Activated naive CD4-positive, alpha-beta T cell treated with anti-CD3 and anti-CD28 coated beads, Interleukin-2, amount 50 U/mL, for 72 hours (primary cell): Measurements from ENCODE around the gene CCSER1. TPM values are rescaled to one million over a fixed set of nuclear protein-coding genes. Genes with fewer than 3 reads are reported as not detected.
"Not testable (repeated sequence)": the region's sequence is repeated elsewhere in the genome, so short reads cannot be mapped to it uniquely, and the experiment has no call there.

ENCODE experiments used
- ATAC-seq, 2 donors: fragments of 150-1000 bp; cut with Tn5 transposase; 2 replicates each; pipeline ENCODE4 v1.10.0; 2021; ENCODE audit warnings: mild to moderate bottlenecking in 2 of 2, moderate library complexity in 2 of 2
- DNase-seq, 2 donors: peaks; one replicate each; pipeline ENCODE4 v3.0.0; 2021 to 2022; ENCODE audit warnings: low spot score in 2 of 2
- H3K27ac Mint-ChIP-seq, 2 donors: one replicate each; pipeline ENCODE4 v1.8.0; 2022; ENCODE audit warnings: mild to moderate bottlenecking in 2 of 2, mixed read lengths in 2 of 2
- H3K36me3 Mint-ChIP-seq, 2 donors: one replicate each; pipeline ENCODE4 v1.8.0; 2022; ENCODE audit warnings: mixed read lengths in 2 of 2
- H3K9me3 Mint-ChIP-seq, 2 donors: one replicate each; pipeline ENCODE4 v1.8.0; 2022; ENCODE audit warnings: mixed read lengths in 2 of 2
- total RNA-seq, 2 donors: library from RNA; stranded (reverse); gene quantifications; one replicate each; pipeline ENCODE4 v1.2.3, GENCODE V29; 2022

Gene CCSER1
- total RNA-seq, 2 donors from 2014 or later: 0.23 TPM; not detected in 1

DNA sequence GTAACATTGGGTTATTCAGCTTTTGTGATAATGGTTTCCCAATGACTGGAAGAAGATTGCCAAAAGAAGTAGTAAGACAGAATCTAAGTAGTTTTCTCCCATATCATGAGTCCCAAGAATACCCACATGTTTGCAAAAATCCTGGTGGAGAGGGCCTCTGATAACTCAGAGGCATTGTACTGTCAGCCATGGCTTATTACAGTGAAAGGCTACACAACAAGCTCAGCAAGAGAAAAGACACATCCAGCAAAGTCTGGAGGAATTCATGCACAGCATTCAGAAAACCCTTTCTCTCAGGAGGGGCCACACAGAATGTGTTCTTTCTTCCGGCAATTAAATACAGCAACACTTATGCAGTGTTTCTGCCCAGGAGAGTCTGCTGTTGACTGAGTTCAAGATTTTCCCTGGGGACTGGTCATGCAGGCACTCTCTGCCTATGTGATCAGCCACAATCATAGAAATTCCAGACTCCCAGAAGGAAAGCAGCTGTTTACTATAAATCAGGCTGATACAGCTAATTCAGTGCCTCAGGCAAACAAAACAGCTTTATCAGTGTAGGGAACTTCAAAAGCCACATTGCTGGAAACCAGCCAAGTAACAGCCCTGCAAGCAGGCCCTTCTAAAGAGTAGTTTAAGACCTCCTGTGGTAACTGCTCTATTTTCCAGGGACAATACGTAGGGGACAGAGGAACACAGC, 937.1 kb downstream of the CCSER1 start:
- DNase-seq (no peak), ATAC-seq (no peak)
- Mint-ChIP-seq H3K9me3 (peaks cover 0 to 4% of the 10 kb centered on the region in 2 donors), H3K27ac (no peak overlapping the region), H3K36me3 (no peaks in the 10 kb centered on the region)

DNA sequence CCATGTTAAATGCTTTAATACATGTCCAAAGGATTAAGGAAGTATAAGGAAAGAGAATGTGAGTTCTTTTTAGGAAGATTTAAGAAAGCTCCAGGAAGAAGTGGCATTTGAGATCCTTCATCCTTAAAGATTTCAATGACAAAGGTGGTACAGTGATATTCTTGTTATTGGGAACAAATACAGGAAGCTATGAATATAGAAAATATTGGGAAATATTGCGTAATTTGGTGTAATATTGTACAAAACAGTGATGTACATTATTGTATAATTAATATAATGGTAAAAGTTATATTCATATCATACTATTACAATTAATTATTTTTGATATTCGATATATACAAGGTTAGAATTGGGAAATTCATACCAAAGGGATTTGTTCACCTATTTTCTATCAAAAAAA, 937.9 kb downstream of the CCSER1 start:
- Mint-ChIP-seq H3K36me3 (no peaks in the 10 kb centered on the region), H3K9me3 (peaks cover 0 to 4% of the 10 kb centered on the region in 2 donors), H3K27ac (no peak overlapping the region)
- DNase-seq (no peak), ATAC-seq (no peak)

DNA sequence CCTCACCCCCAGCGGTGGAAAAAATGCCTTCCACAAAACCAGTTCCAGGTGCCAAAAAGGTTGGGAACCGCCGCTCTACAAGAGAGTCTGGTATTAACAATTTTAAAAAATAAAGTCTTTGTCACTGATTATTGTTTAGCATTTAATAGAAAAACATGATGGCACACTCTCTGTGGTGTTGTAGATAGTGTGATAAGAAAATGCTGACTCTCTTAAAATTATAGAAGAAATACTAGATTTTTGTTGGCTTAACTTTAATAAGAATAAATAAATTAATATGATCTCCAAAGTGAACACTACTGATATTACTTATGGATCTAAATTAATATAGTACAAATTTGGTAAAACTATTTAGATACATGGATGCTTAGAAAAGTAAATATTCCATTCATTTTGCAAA, 943.5 kb downstream of the CCSER1 start:
- H3K27ac Mint-ChIP-seq: no peak overlapping the region
- DNase-seq (no peak), ATAC-seq (no peak)
- H3K9me3 Mint-ChIP-seq: no peaks in the 10 kb centered on the region
- H3K36me3 Mint-ChIP-seq: no peaks in the 10 kb centered on the region

DNA sequence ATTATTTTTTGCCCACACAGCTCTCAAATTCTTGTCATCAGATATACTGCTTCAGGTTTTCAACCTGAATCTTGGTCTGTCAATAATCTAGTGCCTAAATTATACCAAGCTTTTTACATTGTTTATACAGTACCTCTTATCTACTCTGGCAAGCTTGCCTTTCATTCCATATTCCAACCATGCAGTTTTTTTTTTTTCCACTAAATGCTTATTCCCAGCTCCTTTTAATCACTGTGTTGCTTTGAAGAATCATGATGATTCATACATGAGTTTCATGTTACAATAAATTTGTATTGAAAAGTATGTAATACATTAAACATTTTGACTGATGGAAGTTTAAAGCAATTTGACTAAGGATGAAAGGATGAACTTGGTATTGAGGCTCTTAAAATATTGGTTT, 949.0 kb downstream of the CCSER1 start:
- Mint-ChIP-seq H3K9me3 (peaks cover 13 to 18% of the 10 kb centered on the region in 2 donors), H3K36me3 (no peaks in the 10 kb centered on the region), H3K27ac (no peak overlapping the region)
- DNase-seq (no peak), ATAC-seq (no peak)

DNA sequence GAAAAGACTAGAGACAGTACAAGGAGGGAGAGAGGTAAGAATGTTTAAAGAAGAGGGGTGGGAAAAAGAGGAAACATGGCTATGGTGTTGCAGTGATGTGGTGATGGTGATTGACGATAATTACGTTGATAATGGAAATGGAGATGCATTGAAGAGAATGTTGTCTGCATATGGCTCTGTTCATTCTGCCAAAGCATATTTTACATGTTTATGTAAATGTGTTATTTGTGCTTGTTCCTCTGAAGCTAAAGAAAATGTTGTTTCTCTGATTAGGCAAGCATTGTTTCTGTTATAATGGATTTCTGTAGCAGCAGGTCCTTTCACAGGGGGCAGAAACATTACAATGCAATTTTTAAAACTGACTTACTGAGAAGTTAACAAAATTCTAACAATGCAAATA, 958.8 kb downstream of the CCSER1 start:
- peaks cover 4 to 7% of the 10 kb centered on the region in 2 donors for H3K9me3 Mint-ChIP-seq
- no peaks in the 10 kb centered on the region for H3K36me3 Mint-ChIP-seq
- DNase-seq: no peak
- no peak for ATAC-seq
- no peak overlapping the region for H3K27ac Mint-ChIP-seq

DNA sequence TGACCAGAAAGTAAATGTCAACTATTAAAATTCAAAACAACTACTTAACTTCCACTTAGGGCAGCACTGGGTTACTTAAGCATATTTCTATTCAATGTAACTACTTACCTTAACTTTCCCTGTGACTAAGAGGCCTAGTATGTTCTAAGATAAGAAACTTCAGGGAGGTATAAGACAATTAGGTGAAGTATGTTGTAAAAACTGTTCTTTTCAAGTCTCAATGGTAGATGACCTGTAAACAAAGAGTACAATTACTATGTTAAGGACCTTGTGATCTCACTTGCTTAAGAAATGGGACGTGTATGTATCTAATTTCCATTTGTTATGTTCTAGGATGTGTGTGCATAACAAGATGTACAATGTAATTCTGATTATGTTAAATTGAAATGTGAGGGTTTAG, 960.5 kb downstream of the CCSER1 start:
- peaks cover 0 to 10% of the 10 kb centered on the region in 2 donors for H3K9me3 Mint-ChIP-seq
- H3K27ac Mint-ChIP-seq: no peak overlapping the region
- ATAC-seq (no peak), DNase-seq (no peak)
- H3K36me3 Mint-ChIP-seq: no peaks in the 10 kb centered on the region

DNA sequence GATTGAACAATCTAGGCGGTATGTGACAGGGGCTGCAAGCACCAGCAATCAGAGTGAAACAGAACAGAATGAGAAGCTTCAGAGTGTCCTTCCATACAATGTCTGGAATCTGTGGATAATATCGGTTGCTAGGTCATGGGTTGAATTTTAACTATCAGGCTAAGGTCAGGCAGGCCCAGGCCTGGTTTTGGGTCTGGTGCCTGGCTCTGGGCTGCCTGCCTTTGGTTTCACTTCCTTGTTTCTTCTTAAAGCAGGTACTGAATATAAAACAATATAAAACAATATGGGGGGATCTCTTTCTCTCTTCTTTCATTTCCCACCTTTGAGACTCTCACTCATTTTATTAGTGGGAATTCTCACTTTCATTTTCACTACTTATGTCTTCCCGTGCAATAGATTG, 962.0 kb downstream of the CCSER1 start:
- DNase-seq (no peak), ATAC-seq (no peak)
- Mint-ChIP-seq H3K9me3 (peaks cover 0 to 10% of the 10 kb centered on the region in 2 donors), H3K36me3 (peaks cover 0 to 4% of the 10 kb centered on the region in 2 donors), H3K27ac (no peak overlapping the region)

DNA sequence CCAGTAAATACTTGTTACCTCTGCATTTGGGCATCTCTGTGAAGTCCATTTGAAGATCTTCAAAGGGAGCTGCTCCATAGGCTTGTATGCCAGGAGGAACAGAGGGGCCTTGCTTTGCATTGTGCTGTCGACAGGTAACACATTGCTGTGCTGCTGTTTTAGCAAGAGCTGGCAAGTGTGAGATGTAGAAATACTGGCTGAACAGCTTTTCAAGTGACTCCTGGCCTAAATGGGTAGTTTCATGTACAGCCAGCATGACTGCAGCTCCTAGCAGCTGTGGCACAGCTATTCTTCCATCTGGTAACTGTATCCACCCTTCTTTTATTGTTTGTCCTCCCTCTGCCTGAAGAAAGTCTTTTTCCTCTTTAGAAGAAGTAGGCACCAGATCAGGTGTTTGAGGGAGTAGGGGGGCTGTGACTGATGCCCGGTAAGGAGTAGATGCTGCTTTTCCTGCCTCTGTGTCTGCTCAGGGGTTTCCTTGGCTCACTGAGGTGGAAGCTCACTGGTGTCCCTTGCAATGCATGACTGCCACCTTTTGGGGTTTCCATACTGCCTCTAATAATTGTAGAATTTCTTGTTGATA, 965.3 kb downstream of the CCSER1 start:
- no peak for DNase-seq
- ATAC-seq: no peak
- no peak overlapping the region for H3K27ac Mint-ChIP-seq
- peaks cover 10 to 13% of the 10 kb centered on the region in 2 donors for H3K9me3 Mint-ChIP-seq
- peaks cover 0 to 11% of the 10 kb centered on the region in 2 donors for H3K36me3 Mint-ChIP-seq

DNA sequence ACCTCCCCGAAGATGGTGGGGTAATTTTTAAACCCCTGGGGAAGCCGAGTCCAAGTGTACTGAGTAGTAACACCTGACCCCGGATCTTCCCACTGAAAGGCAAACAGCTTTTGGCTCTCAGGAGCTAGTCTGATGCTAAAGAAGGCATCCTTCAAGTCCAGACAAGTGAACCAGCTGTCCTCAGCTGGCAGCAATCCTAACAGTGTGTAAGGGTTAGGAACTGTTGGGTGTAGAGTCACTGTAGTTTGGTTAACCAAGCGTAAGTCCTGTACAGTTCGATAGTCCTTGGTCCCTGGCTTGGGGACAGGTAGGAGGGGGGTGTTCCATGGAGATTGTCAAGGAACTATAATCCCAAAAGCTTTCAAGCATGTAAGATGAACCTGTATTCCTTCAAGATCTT, 967.0 kb downstream of the CCSER1 start:
- Mint-ChIP-seq H3K9me3 (peaks cover 10 to 13% of the 10 kb centered on the region in 2 donors), H3K36me3 (peaks cover 0 to 11% of the 10 kb centered on the region in 2 donors)
- H3K27ac Mint-ChIP-seq, ATAC-seq, DNase-seq: not testable (repeated sequence)

DNA sequence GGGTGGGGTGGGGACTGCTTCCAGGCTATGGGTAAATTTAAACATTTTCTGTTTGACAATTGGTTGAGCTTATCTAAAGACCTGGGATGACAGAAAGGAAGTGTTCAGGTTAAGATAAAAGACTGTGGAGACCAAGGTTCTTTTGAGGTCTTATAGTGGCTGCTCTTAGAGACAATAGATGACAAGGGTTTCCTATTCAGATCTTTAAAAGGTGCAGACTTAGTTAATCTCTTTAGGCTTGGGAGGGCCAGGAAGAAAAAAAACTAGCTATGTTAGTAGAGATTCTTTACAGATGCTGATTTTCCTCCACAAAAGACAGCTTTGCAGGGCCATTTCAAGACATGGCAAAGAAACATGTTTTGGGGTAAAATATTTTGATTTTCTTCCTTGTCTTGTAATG, 972.5 kb downstream of the CCSER1 start:
- DNase-seq (no peak), ATAC-seq (no peak)
- no peak overlapping the region for H3K27ac Mint-ChIP-seq
- H3K36me3 Mint-ChIP-seq: peaks cover 5 to 14% of the 10 kb centered on the region in 2 donors
- peaks cover 21 to 28% of the 10 kb centered on the region in 2 donors for H3K9me3 Mint-ChIP-seq

DNA sequence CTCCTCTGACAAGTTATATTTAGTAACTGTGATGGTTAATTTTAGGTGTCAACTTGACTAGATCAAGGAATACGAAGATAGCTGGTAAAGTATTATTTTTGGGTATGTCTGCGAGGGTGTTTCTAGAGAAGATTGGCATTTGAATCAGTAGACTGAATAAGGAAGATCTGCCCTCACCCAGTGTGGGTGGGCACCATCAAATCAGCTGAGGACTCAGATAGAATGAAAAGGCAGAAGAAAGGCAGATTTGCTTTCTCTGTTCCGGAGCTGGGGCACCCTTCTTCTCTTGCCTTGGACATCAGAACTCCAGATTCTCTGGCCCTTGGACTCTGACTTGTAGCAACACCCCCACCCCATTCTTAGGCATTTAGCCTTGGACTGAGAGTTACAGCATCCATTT, 981.6 kb downstream of the CCSER1 start:
- Mint-ChIP-seq H3K36me3 (peaks cover 5 to 7% of the 10 kb centered on the region in 2 donors), H3K27ac (no peak overlapping the region), H3K9me3 (peaks cover 12 to 20% of the 10 kb centered on the region in 2 donors)
- DNase-seq (no peak), ATAC-seq (no peak)

DNA sequence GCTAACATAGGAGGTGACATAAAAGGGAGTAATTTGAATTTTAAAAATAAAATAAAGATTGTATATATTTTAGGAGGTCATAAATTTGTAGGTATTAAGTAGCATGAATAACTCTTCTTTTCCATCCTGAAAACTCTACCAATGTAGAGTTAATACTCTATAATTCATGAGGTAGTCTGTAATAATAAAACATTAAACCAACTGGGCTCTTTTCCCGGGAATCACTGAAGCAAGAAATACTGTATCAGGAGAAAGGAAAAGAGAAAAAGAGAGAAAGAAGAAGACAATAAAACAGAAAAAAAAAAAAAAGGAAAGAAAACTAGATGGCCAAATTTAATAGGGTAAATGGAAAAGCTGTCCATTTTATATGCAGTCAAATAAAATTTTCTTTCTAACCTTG, 984.4 kb downstream of the CCSER1 start:
- no peaks in the 10 kb centered on the region for H3K36me3 Mint-ChIP-seq
- no peak overlapping the region for H3K27ac Mint-ChIP-seq
- DNase-seq (no peak), ATAC-seq (no peak)
- H3K9me3 Mint-ChIP-seq: peaks cover 4 to 11% of the 10 kb centered on the region in 2 donors

DNA sequence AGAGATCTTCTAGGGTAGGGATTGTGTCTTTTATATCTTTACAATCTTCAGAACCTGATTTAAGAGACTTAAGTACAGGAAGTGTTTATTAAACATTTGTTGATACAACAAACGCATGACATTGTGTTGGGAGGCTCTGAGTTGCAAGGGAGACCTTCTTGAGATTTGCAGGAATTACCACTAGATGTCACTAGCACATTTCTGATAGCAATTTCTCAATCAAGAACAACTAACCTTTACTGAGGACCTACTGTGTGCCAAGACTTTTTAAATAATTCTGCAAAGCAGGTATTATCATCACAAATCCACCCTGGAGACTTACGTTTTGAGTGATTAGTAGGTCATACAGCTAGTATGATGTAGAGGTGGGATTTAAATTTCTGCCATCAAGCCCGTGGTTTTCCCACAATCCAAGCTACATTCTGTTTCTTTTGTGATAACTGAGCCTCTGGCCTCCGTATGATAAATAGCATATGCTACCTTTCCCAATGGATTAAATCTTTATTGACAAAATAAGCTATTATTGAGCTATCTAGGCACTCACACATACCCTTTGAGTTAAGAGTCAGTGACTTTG, 986.0 kb downstream of the CCSER1 start:
- no peaks in the 10 kb centered on the region for H3K36me3 Mint-ChIP-seq
- H3K27ac Mint-ChIP-seq: no peak overlapping the region
- DNase-seq: no peak
- ATAC-seq: no peak
- peaks cover 4 to 9% of the 10 kb centered on the region in 2 donors for H3K9me3 Mint-ChIP-seq

DNA sequence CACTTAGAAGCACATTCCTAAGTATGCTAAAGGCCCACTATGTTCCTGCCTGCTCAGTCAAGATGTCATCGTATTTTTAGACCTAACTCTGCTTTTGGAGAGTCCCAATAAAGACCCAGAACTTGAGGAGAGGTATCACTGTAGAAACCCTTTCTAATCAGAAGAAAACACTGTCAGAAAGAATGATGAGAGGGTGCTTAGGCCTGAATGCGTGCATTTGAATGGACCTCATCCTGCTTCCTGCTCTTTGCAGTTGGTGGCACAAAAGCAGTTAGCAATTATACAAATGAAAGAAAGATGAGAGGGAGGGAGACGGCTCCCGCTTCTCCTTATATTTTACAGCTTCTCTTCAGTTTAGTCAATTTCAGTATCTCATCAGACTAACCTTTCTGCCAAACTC, 987.2 kb downstream of the CCSER1 start:
- H3K36me3 Mint-ChIP-seq: no peaks in the 10 kb centered on the region
- peaks cover 4% of the 10 kb centered on the region in 2 donors for H3K9me3 Mint-ChIP-seq
- no peak for ATAC-seq
- DNase-seq: no peak
- H3K27ac Mint-ChIP-seq: no peak overlapping the region

DNA sequence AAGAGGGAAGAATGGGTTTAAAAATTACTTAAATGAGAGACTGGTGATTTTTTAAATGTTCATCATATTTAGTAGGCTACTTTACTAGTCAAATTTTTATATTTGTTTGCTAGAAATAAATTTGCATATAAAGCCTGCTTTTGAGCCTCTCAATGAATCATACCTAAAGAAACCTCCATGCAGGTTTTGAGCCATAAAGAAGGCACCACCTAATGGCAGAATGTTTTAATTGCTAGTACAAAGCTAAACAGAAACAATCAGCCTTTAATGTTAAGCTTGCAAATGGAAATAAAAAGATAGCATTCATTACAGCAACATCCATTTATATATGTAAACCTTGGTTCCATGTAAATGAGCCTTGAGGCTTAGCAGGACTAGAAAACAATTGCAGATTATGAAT, 989.7 kb downstream of the CCSER1 start:
- H3K36me3 Mint-ChIP-seq: no peaks in the 10 kb centered on the region
- DNase-seq (no peak), ATAC-seq (no peak)
- H3K27ac Mint-ChIP-seq: no peak overlapping the region
- H3K9me3 Mint-ChIP-seq: peaks cover 4% of the 10 kb centered on the region in 2 donors

DNA sequence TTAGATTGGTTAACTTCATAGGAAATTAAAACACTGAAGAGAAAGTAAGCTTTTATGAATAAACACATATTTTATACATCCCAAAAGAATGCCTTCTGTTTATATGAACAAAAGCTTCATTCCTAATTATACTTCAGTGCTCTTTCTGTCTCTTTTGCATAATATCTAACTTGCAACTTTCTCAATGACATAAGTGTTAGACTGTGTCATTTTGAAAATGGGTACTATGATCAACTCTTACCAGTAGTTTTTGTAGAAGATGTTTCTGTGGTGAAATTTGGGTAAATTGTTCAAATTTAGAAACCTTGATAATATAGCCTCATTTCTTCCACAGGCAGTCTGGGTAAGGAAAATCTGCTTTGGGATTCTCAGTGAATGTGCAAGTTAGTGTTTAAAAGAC, 991.4 kb downstream of the CCSER1 start:
- no peaks in the 10 kb centered on the region for H3K36me3 Mint-ChIP-seq
- DNase-seq (no peak), ATAC-seq (no peak)
- H3K9me3 Mint-ChIP-seq: peaks cover 0 to 4% of the 10 kb centered on the region in 2 donors
- H3K27ac Mint-ChIP-seq: no peak overlapping the region

DNA sequence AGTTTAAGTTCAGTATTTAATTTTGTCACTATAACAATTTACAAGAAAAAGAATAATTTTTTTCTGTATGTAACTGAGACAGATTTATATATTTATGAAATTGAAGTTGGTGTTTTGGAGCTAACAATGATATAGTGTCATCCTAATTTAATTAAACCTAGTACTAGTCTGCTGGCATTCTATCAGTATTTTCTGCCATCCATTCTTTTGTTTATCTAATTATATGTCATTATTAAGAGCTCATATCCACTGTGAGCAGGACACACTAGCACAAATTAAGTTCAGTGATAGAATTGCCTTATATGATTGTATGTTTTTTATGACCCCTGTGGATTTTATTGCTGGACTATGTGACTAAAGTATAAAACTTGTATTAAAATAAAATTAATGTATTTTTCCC, 996.5 kb downstream of the CCSER1 start:
- Mint-ChIP-seq H3K36me3 (no peaks in the 10 kb centered on the region), H3K27ac (no peak overlapping the region), H3K9me3 (peaks cover 0 to 5% of the 10 kb centered on the region in 2 donors)
- ATAC-seq: no peak
- DNase-seq: no peak

DNA sequence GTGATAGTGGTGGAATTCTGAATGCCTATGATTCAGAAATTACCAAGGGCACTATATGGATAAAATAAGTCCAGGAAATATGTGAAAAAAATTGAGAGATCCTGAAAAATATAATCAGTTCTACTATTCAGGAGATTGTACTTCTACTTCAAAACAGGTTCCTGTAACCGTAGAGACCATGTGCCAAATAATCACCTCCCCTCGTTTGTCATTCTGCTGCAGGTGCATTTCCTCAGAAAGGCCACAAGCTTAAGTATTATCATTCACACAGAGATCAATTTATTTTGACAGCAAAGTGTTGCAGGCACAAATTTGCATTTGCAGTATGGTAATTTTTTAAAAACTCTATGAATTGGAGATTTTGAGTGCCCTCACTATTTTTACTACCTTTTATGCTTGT, 1000.0 kb downstream of the CCSER1 start:
- peaks cover 0 to 5% of the 10 kb centered on the region in 2 donors for H3K9me3 Mint-ChIP-seq
- H3K36me3 Mint-ChIP-seq: no peaks in the 10 kb centered on the region
- ATAC-seq: no peak
- DNase-seq: no peak
- no peak overlapping the region for H3K27ac Mint-ChIP-seq
